ENCODE results near the gene WNT9B.

DNA sequence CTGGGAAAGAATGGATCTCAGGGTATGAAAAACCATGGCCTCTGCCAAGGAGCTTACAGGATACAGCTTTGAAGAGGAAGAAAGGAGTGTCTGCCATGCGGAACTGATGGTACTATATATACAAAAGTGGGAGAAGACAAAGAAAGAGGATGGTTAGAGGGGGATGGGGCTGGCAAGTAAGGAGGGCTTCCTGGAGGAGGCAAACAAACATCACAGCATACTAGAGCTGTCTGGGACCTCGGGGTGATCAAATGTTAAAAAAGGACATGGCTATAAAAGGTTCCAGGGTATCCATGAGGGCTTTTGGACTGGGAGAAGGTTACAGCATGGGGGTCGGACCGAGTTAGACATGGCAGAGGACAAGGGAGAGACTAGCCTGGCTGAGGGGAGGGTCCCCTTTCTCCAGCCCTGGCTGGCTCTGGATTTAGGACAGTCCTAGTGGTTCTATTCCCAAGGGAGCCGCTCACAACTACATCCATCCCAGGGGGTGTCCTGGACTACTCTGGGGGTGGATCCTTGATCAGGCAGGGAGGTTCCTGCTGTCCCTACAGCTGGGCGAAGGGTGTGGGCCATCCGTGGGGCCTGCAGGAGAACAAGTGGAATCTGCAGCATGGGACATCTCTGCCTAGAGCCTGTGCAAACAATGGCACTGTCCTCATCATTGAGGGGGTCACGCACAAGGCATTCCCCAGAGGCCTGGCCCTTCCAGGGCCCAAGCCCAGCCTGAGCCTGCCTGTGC lies 12.2 kb downstream of the WNT9B start:
- TF ChIP-seq, protein P1, sequence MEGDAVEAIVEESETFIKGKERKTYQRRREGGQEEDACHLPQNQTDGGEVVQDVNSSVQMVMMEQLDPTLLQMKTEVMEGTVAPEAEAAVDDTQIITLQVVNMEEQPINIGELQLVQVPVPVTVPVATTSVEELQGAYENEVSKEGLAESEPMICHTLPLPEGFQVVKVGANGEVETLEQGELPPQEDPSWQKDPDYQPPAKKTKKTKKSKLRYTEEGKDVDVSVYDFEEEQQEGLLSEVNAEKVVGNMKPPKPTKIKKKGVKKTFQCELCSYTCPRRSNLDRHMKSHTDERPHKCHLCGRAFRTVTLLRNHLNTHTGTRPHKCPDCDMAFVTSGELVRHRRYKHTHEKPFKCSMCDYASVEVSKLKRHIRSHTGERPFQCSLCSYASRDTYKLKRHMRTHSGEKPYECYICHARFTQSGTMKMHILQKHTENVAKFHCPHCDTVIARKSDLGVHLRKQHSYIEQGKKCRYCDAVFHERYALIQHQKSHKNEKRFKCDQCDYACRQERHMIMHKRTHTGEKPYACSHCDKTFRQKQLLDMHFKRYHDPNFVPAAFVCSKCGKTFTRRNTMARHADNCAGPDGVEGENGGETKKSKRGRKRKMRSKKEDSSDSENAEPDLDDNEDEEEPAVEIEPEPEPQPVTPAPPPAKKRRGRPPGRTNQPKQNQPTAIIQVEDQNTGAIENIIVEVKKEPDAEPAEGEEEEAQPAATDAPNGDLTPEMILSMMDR (conservative IDR thresholded peaks at IDR 0.05 in 1 of 2, IDR thresholded peaks at IDR 0.05 in 1 of 2; ENCODE audit: low read depth in 1 of 2, low read length in 2 of 2): no peak
- peak; percentile 48 for TF ChIP-seq EZH2 (IDR thresholded peaks at IDR 0.05; ENCODE audit: low read length, missing control alignments)
